Subcutaneous adipose tissue (tissue), 4 donors: ENCODE measurements around the gene PCNX3. TPM values are rescaled to one million over a fixed set of nuclear protein-coding genes. Genes with fewer than 3 reads are reported as not detected.

ENCODE experiments used
- CTCF ChIP-seq: fragments of 450-650 bp; IDR thresholded peaks from one replicate; pipeline ENCODE4 v1.5.1; 2016; ENCODE audit warnings: low read depth, mild to moderate bottlenecking, control low read depth, antibody characterized with exemption, moderate library complexity
- total RNA-seq, 4 donors: library from RNA; depleted of rRNA; stranded (reverse); fragments of >200 nt; gene quantifications; one replicate each; pipeline ENCODE4 v1.1.0, GENCODE V29; 2016

Gene PCNX3
- total RNA-seq, 4 donors from 2014 or later, result 10.3 to 25.2 (median 11.2) TPM

- TF ChIP-seq CTCF, result no peak
Observed at GRCh38 chr11:65612691-65613090, 2.9 kb upstream of the PCNX3 start.

- TF ChIP-seq CTCF, result no peak
Observed at GRCh38 chr11:65613091-65613928, 2.3 kb upstream of the PCNX3 start.

- no peak for TF ChIP-seq CTCF
Observed at GRCh38 chr11:65615950-65616574, 486 bp downstream of the PCNX3 start.

- TF ChIP-seq CTCF, result no peak
Observed at GRCh38 chr11:65616575-65617001, 1.0 kb downstream of the PCNX3 start.

GRCh38 chr11:65617136-65617850 is 1.7 kb downstream of the PCNX3 start:
- no peak for TF ChIP-seq CTCF

GRCh38 chr11:65617990-65618751 is 2.6 kb downstream of the PCNX3 start:
- TF ChIP-seq CTCF, result no peak
